NB4 (cell line): ENCODE measurements around the gene SACS.

Experiments used
- DNase-seq: peaks from one replicate; pipeline ENCODE4 v3.0.0; 2010; ENCODE audit warnings: low read depth
- H3K4me3 ChIP-seq: one replicate; pipeline ENCODE4 v1.5.1; 2011; ENCODE audit warnings: mild to moderate bottlenecking, low read depth, low read length, moderate library complexity
- CTCF ChIP-seq: IDR thresholded peaks from one replicate; pipeline ENCODE4 v1.5.1; 2012; ENCODE audit warnings: low read depth, low read length
- MAX ChIP-seq: IDR thresholded peaks from 2 replicates; pipeline ENCODE4 v1.6.1; 2011; ENCODE audit warnings: low read depth, low read length
- MYC ChIP-seq: IDR thresholded peaks from 2 replicates; pipeline ENCODE4 v1.6.1; 2011; ENCODE audit warnings: low read depth, low read length
- POLR2A ChIP-seq: IDR thresholded peaks from 2 replicates; pipeline ENCODE4 v1.6.1; 2011; ENCODE audit warnings: mild to moderate bottlenecking; ENCODE audit not compliant: insufficient read length; ENCODE audit errors: extremely low read depth

Gene SACS

GRCh38 chr13:23449398-23450162 lies 16.1 kb upstream of the SACS start:
- no peak for DNase-seq
- H3K4me3 ChIP-seq, result no peak overlapping the region

GRCh38 chr13:23447927-23448326 lies 14.4 kb upstream of the SACS start:
- DNase-seq, result no peak
- TF ChIP-seq POLR2A (no peak), MAX (no peak), CTCF (no peak), MYC (no peak)
- no peak overlapping the region for H3K4me3 ChIP-seq

More at GRCh38 chr13:23449398-23450162, 16.1 kb upstream of the SACS start:
- TF ChIP-seq POLR2A, result no peak
- no peak for TF ChIP-seq CTCF
- no peak for TF ChIP-seq MAX
- no peak for TF ChIP-seq MYC

GRCh38 chr13:23445794-23446193 lies 12.3 kb upstream of the SACS start:
- no peak overlapping the region for H3K4me3 ChIP-seq
- TF ChIP-seq MAX (no peak), POLR2A (no peak), CTCF (no peak), MYC (no peak)
- no peak for DNase-seq

GRCh38 chr13:23443878-23444277 lies 10.4 kb upstream of the SACS start:
- DNase-seq, result no peak
- TF ChIP-seq MYC (no peak), POLR2A (no peak), MAX (no peak), CTCF (no peak)
- no peak overlapping the region for H3K4me3 ChIP-seq

- H3K4me3 ChIP-seq, result no peak overlapping the region
- no peak for DNase-seq
- TF ChIP-seq MYC (no peak), MAX (no peak), CTCF (no peak), POLR2A (no peak)
Measured at GRCh38 chr13:23443110-23443509, 9.6 kb upstream of the SACS start.
